ENCODE measurements around the gene MOCS1. TPM values are rescaled to one million over a fixed set of nuclear protein-coding genes. Genes with fewer than 3 reads are reported as not detected.

The MOCS1 gene
- total RNA-seq, 2 experiments from 2014 or later: 2.0 to 2.7 TPM

GRCh38 chr6:39948199-39948791, 14.0 kb upstream of the MOCS1 start:
- ChIA-PET POLR2A (no interaction called here), CTCF (no interaction called here)
- H3K36me3 Mint-ChIP-seq (ENCODE audit: low read depth): no peaks in the 10 kb centered on the region
- TF ChIP-seq, protein P1, sequence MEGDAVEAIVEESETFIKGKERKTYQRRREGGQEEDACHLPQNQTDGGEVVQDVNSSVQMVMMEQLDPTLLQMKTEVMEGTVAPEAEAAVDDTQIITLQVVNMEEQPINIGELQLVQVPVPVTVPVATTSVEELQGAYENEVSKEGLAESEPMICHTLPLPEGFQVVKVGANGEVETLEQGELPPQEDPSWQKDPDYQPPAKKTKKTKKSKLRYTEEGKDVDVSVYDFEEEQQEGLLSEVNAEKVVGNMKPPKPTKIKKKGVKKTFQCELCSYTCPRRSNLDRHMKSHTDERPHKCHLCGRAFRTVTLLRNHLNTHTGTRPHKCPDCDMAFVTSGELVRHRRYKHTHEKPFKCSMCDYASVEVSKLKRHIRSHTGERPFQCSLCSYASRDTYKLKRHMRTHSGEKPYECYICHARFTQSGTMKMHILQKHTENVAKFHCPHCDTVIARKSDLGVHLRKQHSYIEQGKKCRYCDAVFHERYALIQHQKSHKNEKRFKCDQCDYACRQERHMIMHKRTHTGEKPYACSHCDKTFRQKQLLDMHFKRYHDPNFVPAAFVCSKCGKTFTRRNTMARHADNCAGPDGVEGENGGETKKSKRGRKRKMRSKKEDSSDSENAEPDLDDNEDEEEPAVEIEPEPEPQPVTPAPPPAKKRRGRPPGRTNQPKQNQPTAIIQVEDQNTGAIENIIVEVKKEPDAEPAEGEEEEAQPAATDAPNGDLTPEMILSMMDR (IDR thresholded peaks at IDR 0.05): no peak
- H3K27me3 Mint-ChIP-seq: no peaks in the 10 kb centered on the region
- ATAC-seq (ENCODE audit: poor library complexity) (no peak), DNase-seq (no peak)
- H3K4me1 Mint-ChIP-seq (ENCODE audit: low read depth): no peaks in the 10 kb centered on the region
- H3K27me3 ChIP-seq (ENCODE audit: control insufficient read depth in 1 of 2, insufficient read depth in 2 of 2, low read length in 2 of 2): peaks cover 3 to 7% of the 10 kb centered on the region in 2 experiments
- no peaks in the 10 kb centered on the region for H3K9me3 ChIP-seq (ENCODE audit: control insufficient read depth in 1 of 2, insufficient read depth in 1 of 2, low read length in 2 of 2)
- H3K36me3 ChIP-seq (ENCODE audit: insufficient read depth, low read length): no peaks in the 10 kb centered on the region
- no peak overlapping the region for H3K4me3 Mint-ChIP-seq
- H3K27ac Mint-ChIP-seq: no peak overlapping the region
- no peaks in the 10 kb centered on the region for H3K9me3 Mint-ChIP-seq
- H3K27ac ChIP-seq (ENCODE audit: low read depth in 1 of 2, low read length in 2 of 2): no peak overlapping the region
- H3K4me1 ChIP-seq (ENCODE audit: insufficient read depth, low read length): no peaks in the 10 kb centered on the region
- no peak overlapping the region for H3K4me3 ChIP-seq (ENCODE audit: low read length)
- intact Hi-C loops (cut with DNase I, micrococcal nuclease): no loop called here

GRCh38 chr6:39947611-39948068, 13.4 kb upstream of the MOCS1 start:
- Histone ChIP-seq H3K4me1 (ENCODE audit: insufficient read depth, low read length) (no peaks in the 10 kb centered on the region), H3K4me3 (ENCODE audit: low read length) (no peak overlapping the region), H3K9me3 (ENCODE audit: control insufficient read depth in 1 of 2, insufficient read depth in 1 of 2, low read length in 2 of 2) (no peaks in the 10 kb centered on the region), H3K27me3 (ENCODE audit: control insufficient read depth in 1 of 2, insufficient read depth in 2 of 2, low read length in 2 of 2) (peaks cover 3 to 5% of the 10 kb centered on the region in 2 experiments), H3K27ac (ENCODE audit: low read depth in 1 of 2, low read length in 2 of 2) (no peak overlapping the region), H3K36me3 (ENCODE audit: insufficient read depth, low read length) (no peaks in the 10 kb centered on the region)
- CTCF ChIA-PET: no interaction called here
- POLR2A ChIA-PET: no interaction called here
- H3K4me1 Mint-ChIP-seq (ENCODE audit: low read depth): no peaks in the 10 kb centered on the region
- DNase-seq: no peak
- intact Hi-C loops (cut with DNase I, micrococcal nuclease): no loop called here
- TF ChIP-seq, protein P1 (IDR thresholded peaks at IDR 0.05): no peak
- no peaks in the 10 kb centered on the region for H3K9me3 Mint-ChIP-seq
- no peaks in the 10 kb centered on the region for H3K36me3 Mint-ChIP-seq (ENCODE audit: low read depth)
- no peak overlapping the region for H3K27ac Mint-ChIP-seq
- no peaks in the 10 kb centered on the region for H3K27me3 Mint-ChIP-seq
- no peak for ATAC-seq (ENCODE audit: poor library complexity)
- H3K4me3 Mint-ChIP-seq: no peak overlapping the region

GRCh38 chr6:39945626-39946025, 11.4 kb upstream of the MOCS1 start:
- Histone ChIP-seq H3K9me3 (ENCODE audit: control insufficient read depth in 1 of 2, insufficient read depth in 1 of 2, low read length in 2 of 2) (no peaks in the 10 kb centered on the region), H3K4me1 (ENCODE audit: insufficient read depth, low read length) (no peaks in the 10 kb centered on the region), H3K36me3 (ENCODE audit: insufficient read depth, low read length) (no peaks in the 10 kb centered on the region), H3K27ac (ENCODE audit: low read depth in 1 of 2, low read length in 2 of 2) (no peak overlapping the region), H3K4me3 (ENCODE audit: low read length) (no peak overlapping the region), H3K27me3 (ENCODE audit: control insufficient read depth in 1 of 2, insufficient read depth in 2 of 2, low read length in 2 of 2) (peaks cover 0 to 3% of the 10 kb centered on the region in 2 experiments)
- intact Hi-C loops (cut with DNase I, micrococcal nuclease): no loop called here
- no peak for ATAC-seq (ENCODE audit: poor library complexity)
- no peak overlapping the region for H3K27ac Mint-ChIP-seq
- no peak for DNase-seq
- ChIA-PET POLR2A (no interaction called here), CTCF (no interaction called here)
- no peaks in the 10 kb centered on the region for H3K36me3 Mint-ChIP-seq (ENCODE audit: low read depth)
- no peaks in the 10 kb centered on the region for H3K4me1 Mint-ChIP-seq (ENCODE audit: low read depth)
- no peaks in the 10 kb centered on the region for H3K27me3 Mint-ChIP-seq
- no peak overlapping the region for H3K4me3 Mint-ChIP-seq
- TF ChIP-seq, protein P1 (IDR thresholded peaks at IDR 0.05): no peak
- no peaks in the 10 kb centered on the region for H3K9me3 Mint-ChIP-seq

Data from CD4-positive, alpha-beta T cell (primary cell).